Measurements from ENCODE around the gene PID1. TPM values are rescaled to one million over a fixed set of nuclear protein-coding genes. Genes with fewer than 3 reads are reported as not detected.

The PID1 gene
- total RNA-seq, 1 donor from 2014 or later = 5.3 TPM

DNA sequence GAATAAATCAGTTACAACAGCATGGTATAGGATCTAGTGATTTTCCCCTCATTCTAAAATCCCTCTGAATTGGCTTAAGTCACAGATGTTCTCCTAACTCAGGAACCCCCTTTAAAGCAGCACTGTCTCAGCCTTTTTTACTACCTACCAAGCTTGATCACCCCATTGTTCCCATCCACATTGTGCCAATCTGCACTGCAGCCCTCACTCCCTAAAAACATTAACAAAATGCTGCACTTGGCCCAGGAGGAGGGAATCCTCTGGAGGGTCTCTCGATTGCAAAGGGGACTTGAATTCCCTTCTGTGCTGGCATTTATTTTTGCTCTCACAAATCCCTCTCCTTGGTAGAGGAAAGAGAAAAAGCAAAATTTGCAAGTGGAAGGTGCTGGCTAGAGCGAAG lies 223.0 kb downstream of the PID1 start:
- H3K4me1 Mint-ChIP-seq (ENCODE audit: low read depth, unreplicated experiment) = peaks cover 4% of the 10 kb centered on the region
- DNase-seq = no peak
- no peak overlapping the region for H3K4me3 Mint-ChIP-seq (ENCODE audit: unreplicated experiment)
- no peak overlapping the region for H3K27ac Mint-ChIP-seq (ENCODE audit: unreplicated experiment)
- TF ChIP-seq, protein P1, sequence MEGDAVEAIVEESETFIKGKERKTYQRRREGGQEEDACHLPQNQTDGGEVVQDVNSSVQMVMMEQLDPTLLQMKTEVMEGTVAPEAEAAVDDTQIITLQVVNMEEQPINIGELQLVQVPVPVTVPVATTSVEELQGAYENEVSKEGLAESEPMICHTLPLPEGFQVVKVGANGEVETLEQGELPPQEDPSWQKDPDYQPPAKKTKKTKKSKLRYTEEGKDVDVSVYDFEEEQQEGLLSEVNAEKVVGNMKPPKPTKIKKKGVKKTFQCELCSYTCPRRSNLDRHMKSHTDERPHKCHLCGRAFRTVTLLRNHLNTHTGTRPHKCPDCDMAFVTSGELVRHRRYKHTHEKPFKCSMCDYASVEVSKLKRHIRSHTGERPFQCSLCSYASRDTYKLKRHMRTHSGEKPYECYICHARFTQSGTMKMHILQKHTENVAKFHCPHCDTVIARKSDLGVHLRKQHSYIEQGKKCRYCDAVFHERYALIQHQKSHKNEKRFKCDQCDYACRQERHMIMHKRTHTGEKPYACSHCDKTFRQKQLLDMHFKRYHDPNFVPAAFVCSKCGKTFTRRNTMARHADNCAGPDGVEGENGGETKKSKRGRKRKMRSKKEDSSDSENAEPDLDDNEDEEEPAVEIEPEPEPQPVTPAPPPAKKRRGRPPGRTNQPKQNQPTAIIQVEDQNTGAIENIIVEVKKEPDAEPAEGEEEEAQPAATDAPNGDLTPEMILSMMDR (IDR thresholded peaks at IDR 0.05; ENCODE audit: partially characterized antibody, unreplicated experiment) = no peak
- H3K9me3 Mint-ChIP-seq (ENCODE audit: unreplicated experiment) = no peaks in the 10 kb centered on the region
- H3K36me3 Mint-ChIP-seq (ENCODE audit: unreplicated experiment) = no peaks in the 10 kb centered on the region
- no peaks in the 10 kb centered on the region for H3K27me3 Mint-ChIP-seq (ENCODE audit: unreplicated experiment)

DNA sequence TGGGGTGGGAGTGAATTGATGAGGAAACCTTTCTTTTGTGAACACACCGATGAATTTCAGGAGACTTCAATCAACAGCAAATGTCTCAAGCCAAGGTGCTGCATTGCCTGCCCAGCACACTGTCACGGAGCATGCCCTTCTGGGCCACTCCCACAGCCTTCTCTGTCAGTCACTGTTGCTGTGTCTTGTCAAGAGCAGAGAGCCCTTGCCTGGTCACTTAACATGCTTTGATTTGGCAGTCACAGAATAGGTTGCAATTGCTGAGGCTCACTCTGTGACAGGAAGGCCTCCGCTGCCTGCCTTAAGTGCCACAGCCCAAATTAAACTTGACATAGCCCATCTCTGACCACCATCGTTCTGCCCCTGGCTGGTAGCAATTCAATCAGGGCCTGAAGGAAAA lies 225.4 kb downstream of the PID1 start:
- H3K36me3 Mint-ChIP-seq (ENCODE audit: unreplicated experiment) = no peaks in the 10 kb centered on the region
- H3K4me3 Mint-ChIP-seq (ENCODE audit: unreplicated experiment) = no peak overlapping the region
- peaks cover 4% of the 10 kb centered on the region for H3K4me1 Mint-ChIP-seq (ENCODE audit: low read depth, unreplicated experiment)
- TF ChIP-seq, protein P1 (IDR thresholded peaks at IDR 0.05; ENCODE audit: partially characterized antibody, unreplicated experiment) = no peak
- no peaks in the 10 kb centered on the region for H3K9me3 Mint-ChIP-seq (ENCODE audit: unreplicated experiment)
- no peak for DNase-seq
- H3K27ac Mint-ChIP-seq (ENCODE audit: unreplicated experiment) = no peak overlapping the region
- no peaks in the 10 kb centered on the region for H3K27me3 Mint-ChIP-seq (ENCODE audit: unreplicated experiment)

DNA sequence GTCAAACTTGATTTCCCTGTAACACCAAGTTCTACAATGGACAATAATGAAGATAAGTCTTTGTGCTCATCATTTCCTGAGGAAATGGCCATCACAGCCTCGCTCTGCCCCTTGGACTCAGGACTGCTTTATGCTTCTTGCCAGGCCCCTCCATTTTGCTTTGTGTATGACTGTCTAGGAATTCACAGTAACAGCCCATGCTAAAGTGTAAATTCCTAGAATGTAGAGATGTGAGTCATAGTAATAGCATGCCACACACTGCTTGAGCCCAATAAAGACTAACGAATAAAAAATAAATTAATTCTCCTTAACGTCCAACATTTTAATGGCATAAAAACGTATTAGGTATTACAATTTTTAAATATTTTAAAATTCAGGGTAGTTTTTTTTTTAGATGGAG lies 226.5 kb downstream of the PID1 start:
- H3K27ac Mint-ChIP-seq (ENCODE audit: unreplicated experiment) = no peak overlapping the region

DNA sequence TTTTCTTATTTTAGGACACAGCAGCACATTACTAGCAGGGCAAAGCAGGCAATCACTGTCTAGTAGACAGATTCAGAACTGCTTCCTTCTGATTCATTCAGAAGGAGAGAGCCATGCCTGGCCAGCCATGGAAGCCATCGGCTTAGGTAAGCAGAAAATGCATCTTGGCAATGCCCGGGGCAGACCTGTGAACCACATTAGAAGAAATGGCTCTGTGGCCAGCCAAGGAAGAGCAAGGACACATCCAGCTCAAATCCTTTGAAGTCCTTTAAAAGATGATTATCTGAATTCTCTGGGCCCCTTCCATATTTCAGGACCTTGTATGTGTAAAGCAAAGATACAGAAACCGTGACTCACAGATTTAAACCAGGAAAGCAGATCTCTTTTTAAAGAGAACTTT lies 227.4 kb downstream of the PID1 start:
- H3K36me3 Mint-ChIP-seq (ENCODE audit: unreplicated experiment) = no peaks in the 10 kb centered on the region
- no peak overlapping the region for H3K27ac Mint-ChIP-seq (ENCODE audit: unreplicated experiment)
- no peak for DNase-seq
- H3K9me3 Mint-ChIP-seq (ENCODE audit: unreplicated experiment) = no peaks in the 10 kb centered on the region
- H3K4me1 Mint-ChIP-seq (ENCODE audit: low read depth, unreplicated experiment) = peaks cover 4% of the 10 kb centered on the region
- TF ChIP-seq, protein P1 (IDR thresholded peaks at IDR 0.05; ENCODE audit: partially characterized antibody, unreplicated experiment) = no peak
- H3K4me3 Mint-ChIP-seq (ENCODE audit: unreplicated experiment) = no peak overlapping the region
- no peaks in the 10 kb centered on the region for H3K27me3 Mint-ChIP-seq (ENCODE audit: unreplicated experiment)

More for the DNA sequence above, 226.5 kb downstream of the PID1 start:
- TF ChIP-seq, protein P1 (IDR thresholded peaks at IDR 0.05; ENCODE audit: partially characterized antibody, unreplicated experiment) = no peak
- Mint-ChIP-seq H3K9me3 (ENCODE audit: unreplicated experiment) (no peaks in the 10 kb centered on the region), H3K4me3 (ENCODE audit: unreplicated experiment) (no peak overlapping the region), H3K27me3 (ENCODE audit: unreplicated experiment) (no peaks in the 10 kb centered on the region), H3K4me1 (ENCODE audit: low read depth, unreplicated experiment) (peaks cover 4% of the 10 kb centered on the region), H3K36me3 (ENCODE audit: unreplicated experiment) (no peaks in the 10 kb centered on the region)
- DNase-seq = no peak

DNA sequence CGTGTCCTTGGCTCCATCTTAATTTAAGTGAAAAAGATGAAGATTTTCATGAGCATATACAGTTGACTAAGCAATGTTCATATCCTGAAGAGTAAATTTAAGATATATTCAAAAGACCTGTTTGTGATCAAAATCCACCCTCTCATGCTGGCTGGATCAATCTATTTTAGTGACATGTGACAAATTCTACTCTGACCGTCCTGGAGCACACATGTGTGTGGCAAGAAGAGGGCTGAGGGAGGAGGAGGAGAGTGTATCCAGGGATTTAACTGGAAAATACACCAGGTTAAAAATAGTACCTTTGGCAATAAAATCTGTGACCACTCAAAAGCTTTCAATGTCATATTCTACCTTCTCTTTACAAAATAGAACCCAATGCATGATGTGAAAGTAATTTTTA lies 228.7 kb downstream of the PID1 start:
- H3K9me3 Mint-ChIP-seq (ENCODE audit: unreplicated experiment) = no peaks in the 10 kb centered on the region
- TF ChIP-seq, protein P1 (IDR thresholded peaks at IDR 0.05; ENCODE audit: partially characterized antibody, unreplicated experiment) = no peak
- no peaks in the 10 kb centered on the region for H3K4me1 Mint-ChIP-seq (ENCODE audit: low read depth, unreplicated experiment)
- DNase-seq = no peak
- H3K27me3 Mint-ChIP-seq (ENCODE audit: unreplicated experiment) = no peaks in the 10 kb centered on the region
- no peak overlapping the region for H3K27ac Mint-ChIP-seq (ENCODE audit: unreplicated experiment)
- no peak overlapping the region for H3K4me3 Mint-ChIP-seq (ENCODE audit: unreplicated experiment)
- H3K36me3 Mint-ChIP-seq (ENCODE audit: unreplicated experiment) = no peaks in the 10 kb centered on the region
